NT2/D1 (cell line): ENCODE results near the gene TMPRSS12.

Source experiments
- YY1 ChIP-seq: IDR thresholded peaks from 2 replicates; pipeline ENCODE4 v1.6.1; 2011; ENCODE audit not compliant: insufficient read length, insufficient read depth
- ZNF274 ChIP-seq: IDR thresholded peaks from 2 replicates; pipeline ENCODE4 v1.6.1; 2011; ENCODE audit warnings: mild to moderate bottlenecking, low read depth, low read length

DNA sequence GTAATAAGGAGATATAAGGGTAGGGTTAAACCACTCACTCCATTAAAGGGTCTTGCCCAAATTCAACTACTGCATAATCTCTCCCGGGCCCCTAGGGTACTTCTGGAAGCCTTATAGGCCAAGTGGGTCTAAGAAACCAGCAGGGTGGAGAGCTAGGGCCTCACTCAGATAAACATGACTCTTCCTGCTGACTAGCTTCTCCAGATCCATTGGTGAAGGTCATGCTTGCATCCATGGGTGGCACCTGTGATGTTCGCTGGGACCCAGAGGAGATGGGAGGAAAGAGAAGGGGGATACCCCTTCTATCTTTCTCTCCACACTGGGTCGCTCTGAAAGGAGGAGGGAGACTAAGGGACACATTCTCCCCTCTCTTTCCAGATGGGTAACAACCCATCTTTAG is 73.6 kb downstream of the TMPRSS12 start:
- TF ChIP-seq YY1, result no peak
- TF ChIP-seq ZNF274, result no peak
